Tibial nerve (tissue), 4 donors: ENCODE data around the gene TUBGCP2.
A peak's percentile ranks its signal among the peaks of the same experiment; 100 is the strongest.

Experiments used
- EP300 ChIP-seq, 2 donors: sonication (generic); formaldehyde crosslinking; IDR thresholded peaks; one replicate each; pipeline ENCODE4 v1.6.1; 2017; ENCODE audit warnings: antibody characterized with exemption in 2 of 2, mild to moderate bottlenecking in 1 of 2
- POLR2A ChIP-seq, 2 donors: fragments of 450-650 bp; IDR thresholded peaks; one replicate each; pipeline ENCODE4 v1.6.1; 2017; ENCODE audit warnings: antibody characterized with exemption in 2 of 2, mild to moderate bottlenecking in 2 of 2, moderate library complexity in 2 of 2
- TF ChIP-seq, protein P1 (sequence below), 5 experiments: fragments of 200-600 bp in 3 of 5; fragments of 450-650 bp in 2 of 5; sonication (generic) in 3 of 5; IDR thresholded peaks; one replicate each; pipeline ENCODE4 v1.5.1; 2016 to 2019; ENCODE audit warnings: antibody characterized with exemption in 5 of 5, mild to moderate bottlenecking in 3 of 5, moderate library complexity in 2 of 5

DNA sequence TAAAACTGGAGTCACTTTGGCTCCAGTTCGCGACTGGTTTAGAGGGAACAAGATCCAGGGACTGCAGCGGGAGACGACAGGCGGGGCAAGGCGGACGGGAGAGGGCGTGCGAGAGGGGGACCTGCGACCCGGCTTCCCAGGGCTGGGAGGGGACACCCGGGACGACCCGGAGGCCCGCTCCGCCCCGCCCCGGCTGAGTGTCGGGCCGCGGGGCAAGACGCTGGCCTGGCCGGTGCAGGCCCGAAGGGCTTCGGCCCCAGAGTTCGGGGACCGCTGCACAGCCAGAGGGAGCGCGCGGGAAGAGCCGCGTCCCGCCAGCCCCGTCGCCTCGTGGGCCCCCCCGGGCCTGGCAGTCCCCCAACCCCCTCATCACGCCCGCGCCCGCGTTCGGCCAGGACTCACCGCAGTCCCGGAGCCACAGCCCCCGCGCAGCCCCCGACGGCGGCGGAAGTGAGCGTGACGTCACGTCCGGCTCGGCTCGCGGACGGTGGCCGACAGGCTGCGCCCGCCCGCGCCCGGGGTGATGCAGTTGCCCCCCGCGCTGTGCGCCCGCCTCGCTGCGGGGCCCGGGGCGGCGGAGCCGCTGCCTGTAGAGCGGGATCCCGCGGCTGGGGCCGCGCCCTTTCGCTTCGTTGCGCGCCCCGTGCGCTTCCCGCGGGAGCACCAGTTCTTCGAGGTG is at the start of gene TUBGCP2, which contains the start of gene ZNF511:
- peak in 1 of 2 donors; percentile 72 for TF ChIP-seq POLR2A (IDR thresholded peaks at IDR 0.05)
- TF ChIP-seq, protein P1, sequence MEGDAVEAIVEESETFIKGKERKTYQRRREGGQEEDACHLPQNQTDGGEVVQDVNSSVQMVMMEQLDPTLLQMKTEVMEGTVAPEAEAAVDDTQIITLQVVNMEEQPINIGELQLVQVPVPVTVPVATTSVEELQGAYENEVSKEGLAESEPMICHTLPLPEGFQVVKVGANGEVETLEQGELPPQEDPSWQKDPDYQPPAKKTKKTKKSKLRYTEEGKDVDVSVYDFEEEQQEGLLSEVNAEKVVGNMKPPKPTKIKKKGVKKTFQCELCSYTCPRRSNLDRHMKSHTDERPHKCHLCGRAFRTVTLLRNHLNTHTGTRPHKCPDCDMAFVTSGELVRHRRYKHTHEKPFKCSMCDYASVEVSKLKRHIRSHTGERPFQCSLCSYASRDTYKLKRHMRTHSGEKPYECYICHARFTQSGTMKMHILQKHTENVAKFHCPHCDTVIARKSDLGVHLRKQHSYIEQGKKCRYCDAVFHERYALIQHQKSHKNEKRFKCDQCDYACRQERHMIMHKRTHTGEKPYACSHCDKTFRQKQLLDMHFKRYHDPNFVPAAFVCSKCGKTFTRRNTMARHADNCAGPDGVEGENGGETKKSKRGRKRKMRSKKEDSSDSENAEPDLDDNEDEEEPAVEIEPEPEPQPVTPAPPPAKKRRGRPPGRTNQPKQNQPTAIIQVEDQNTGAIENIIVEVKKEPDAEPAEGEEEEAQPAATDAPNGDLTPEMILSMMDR (IDR thresholded peaks at IDR 0.05): peak in 3 of 5 experiments; percentile 9 to 63 (median 34)
- TF ChIP-seq EP300 (IDR thresholded peaks at IDR 0.05): peak in 1 of 2 donors; percentile 68
